Activated T-helper 9 cell treated with anti-CD3 and anti-CD28 coated beads, Interleukin-2, amount 50 U/mL, for 16 hours (primary cell): ENCODE measurements around the gene CCBE1.

Experiments
- DNase-seq: peaks from one replicate; pipeline ENCODE4 v3.0.0-alpha.2; 2020; ENCODE audit warnings: low read depth

CCBE1 gene

GRCh38 chr18:59617468-59617932 is 79.7 kb downstream of the CCBE1 start:
- no peak for DNase-seq

- DNase-seq = no peak
These were observed 80.7 kb downstream of the CCBE1 start for GRCh38 chr18:59616501-59616900.

DNA sequence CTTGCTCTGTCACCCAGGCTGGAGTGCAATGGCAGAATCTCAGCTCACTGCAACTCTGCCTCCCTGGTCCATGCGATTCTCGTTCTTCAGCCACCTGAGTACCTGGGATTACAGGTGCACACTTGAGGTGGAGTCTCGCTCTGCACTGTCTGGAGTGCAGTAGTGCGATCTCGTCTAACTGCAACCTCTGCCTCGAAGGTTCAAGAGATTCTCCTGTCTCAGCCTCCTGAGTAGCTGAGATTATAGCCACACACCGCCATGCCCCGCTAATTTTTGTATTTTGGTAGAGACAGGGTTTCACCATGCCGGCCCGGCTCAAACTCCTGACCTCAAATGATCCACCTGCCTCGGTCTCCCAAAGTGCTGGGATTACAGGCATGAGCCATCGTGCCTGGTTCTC is 83.3 kb downstream of the CCBE1 start:
- DNase-seq = no peak

- no peak for DNase-seq
These were observed 84.8 kb downstream of the CCBE1 start for GRCh38 chr18:59612381-59612780.

DNA sequence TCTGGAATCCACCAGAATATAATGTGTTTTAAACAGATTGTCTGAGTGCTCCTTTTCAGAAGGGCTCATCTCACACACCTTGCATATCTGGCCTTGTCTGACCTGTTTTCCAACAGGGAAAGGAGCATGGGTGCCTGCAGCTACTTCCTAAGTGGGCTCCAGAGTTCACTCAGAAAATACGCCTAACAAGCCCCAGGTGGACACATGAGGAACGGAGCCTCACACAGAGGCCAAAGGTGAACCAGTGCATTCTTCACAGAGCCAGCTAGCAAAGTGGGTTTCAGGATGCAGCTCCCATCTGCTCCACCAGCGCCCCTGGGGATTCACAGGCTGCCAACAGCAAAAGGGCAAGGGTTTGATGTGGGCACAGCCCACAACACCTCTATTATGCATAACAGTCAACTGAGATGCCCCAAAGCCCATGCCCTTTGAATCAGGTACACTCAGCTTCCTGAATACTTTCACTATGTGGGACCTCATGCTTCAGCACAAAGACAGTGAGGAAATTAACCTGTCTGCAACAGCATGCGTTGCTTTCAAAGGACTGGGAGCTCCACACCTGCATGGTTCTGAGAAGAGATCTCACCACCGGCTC is 86.6 kb downstream of the CCBE1 start:
- DNase-seq = no peak

DNA sequence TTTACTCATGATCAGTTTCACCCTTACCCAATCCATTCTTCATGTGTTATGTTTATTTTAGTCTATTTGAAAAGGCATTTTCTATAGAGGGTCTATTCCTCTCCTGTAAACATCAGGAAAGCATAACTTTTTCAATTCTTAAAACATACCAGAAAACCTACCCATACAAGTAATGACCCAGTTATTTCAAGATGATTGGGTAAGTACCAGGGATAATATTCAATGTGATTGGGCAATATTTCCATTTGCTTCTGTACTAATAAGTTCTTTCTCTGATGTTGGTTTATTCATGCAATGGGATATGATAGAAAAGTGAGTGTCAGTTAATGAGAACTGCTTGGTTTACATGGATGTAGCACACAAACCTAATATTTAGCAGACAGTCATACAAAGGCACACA is 87.6 kb downstream of the CCBE1 start:
- DNase-seq = no peak

- no peak for DNase-seq
These were observed 89.8 kb downstream of the CCBE1 start for GRCh38 chr18:59607471-59607870.

- DNase-seq = no peak
These were observed 90.2 kb downstream of the CCBE1 start for GRCh38 chr18:59607078-59607379.

- no peak for DNase-seq
These were observed 90.8 kb downstream of the CCBE1 start for GRCh38 chr18:59606193-59607077.

GRCh38 chr18:59605633-59606192 is 91.5 kb downstream of the CCBE1 start:
- DNase-seq = no peak

- DNase-seq = no peak
These were observed 92.3 kb downstream of the CCBE1 start for GRCh38 chr18:59604877-59605276.

- no peak for DNase-seq
These were observed 100.2 kb downstream of the CCBE1 start for GRCh38 chr18:59597049-59597448.

GRCh38 chr18:59593291-59593717 is 103.9 kb downstream of the CCBE1 start:
- no peak for DNase-seq

DNA sequence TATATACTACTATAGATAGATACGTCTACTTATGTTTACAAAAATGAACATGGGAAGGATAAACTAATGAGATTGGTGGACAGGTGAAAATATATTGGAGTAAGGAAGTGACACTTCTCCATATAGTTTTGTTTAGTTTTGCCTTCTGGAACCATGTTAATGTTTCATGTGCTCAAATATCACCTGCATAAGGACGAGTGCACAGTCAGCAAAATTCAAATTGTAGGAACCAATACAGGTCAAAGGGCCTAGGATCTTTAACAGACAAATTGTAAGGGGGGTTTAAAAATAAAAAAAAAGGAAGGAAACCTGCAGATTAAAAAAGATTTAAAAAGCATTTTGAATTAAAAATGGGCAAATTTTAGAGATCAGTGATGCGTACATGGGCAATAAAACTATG is 104.6 kb downstream of the CCBE1 start:
- no peak for DNase-seq

GRCh38 chr18:59582395-59582794 is 114.8 kb downstream of the CCBE1 start:
- no peak for DNase-seq

- no peak for DNase-seq
These were observed 117.7 kb downstream of the CCBE1 start for GRCh38 chr18:59579509-59579908.

DNA sequence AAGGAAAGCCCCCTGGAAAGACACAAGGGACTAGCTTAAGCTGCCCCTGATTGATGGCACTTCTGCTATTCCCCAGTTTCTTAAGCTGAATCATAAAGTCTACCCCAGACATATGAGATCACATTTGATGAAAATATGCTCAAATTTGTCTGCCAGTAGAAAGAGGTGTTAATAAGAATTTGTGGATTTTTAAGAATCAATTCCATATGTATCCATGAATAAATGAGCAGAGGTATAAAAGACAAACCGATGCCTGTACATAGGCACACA is 119.9 kb downstream of the CCBE1 start:
- DNase-seq = no peak

DNA sequence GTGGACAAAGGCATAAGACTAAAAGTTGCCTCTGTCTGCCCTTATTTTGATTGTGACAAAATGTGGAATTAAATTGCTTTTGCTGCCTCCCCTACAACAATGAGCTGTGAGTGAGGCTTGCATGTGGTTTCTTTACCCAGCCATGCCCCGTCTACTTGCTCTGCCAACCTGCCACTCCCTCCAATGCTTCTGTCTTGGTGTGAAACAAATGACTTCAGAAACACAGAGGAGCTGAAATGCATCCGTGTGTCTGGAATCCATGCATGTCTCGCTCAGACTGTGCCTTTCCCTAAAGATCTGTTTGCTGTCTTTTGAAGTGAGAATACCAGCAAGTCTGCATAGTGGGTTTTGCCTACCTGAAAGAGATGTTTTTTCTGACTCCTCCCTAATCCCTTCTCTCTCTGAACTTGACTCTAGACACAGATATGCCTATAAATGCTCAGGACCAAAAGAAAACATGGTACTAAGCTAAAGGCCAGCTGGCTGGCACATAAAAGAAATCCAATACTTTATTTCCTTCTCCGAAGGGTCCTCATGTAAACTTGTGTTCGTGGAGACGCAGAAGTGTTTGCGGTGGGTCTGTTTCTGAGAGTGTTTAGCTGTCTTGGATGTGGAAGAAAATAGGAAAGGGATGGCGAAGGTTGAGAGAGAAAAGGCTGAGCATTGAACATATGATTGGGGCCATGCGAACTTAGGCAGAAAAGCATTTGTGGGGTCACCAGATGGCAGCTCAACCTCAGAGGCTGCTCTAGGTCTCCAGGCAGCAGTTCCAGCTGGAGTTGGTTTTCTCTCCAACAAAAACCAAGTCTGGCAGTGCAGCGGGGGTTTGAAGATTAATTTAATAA is 120.5 kb downstream of the CCBE1 start:
- no peak for DNase-seq

GRCh38 chr18:59575995-59576394 is 121.2 kb downstream of the CCBE1 start:
- no peak for DNase-seq

DNA sequence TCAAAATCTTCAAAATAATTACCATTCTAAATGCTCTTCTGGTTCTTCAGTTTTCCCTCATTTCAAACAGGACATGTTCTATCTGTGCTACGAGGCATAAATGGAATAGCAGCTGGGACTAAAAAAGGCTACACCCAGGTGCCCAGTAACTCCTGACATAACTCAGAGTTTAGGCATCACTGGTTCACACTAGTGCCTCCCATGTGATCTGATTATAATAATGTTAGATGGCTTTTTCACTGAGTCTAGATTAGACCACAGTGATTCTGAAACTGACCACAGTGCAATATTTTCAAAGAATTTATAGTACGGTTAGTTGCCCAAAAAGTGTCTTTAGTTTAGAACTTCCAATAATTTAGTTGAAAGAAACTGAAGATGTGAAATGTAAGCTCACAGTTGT is 123.3 kb downstream of the CCBE1 start:
- DNase-seq = no peak

DNA sequence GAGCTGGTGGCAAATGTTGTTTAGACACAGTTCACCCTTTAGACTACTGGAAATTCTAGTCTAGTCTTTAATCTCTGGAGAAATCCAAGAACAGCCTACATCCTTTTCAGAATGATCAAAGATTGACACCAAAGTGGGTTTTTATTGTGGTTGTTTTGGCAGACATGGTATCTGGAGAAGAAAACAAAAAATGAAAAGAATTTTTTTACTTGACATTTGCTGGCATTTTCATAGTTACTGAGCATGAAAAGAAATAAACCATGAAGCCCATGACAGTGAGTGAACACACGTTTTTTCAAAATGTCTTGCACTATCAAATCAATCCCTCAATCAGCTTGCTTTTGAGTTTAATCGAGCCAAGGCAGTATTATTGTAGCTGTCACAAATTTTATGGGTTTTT is 125.3 kb downstream of the CCBE1 start:
- DNase-seq = no peak

- DNase-seq = no peak
These were observed 126.4 kb downstream of the CCBE1 start for GRCh38 chr18:59570796-59571195.
